ENCODE data around the gene TMEM217. TPM values are rescaled to one million over a fixed set of nuclear protein-coding genes. Genes with fewer than 3 reads are reported as not detected.

Gene TMEM217
- total RNA-seq, 5 donors from 2014 or later (not counting 1 experiment from before 2014, with no cell fraction given), result 0.22 to 1.3 (median 0.49) TPM

GRCh38 chr6:37175332-37176267, 82.3 kb downstream of the TMEM217 start:
- ATAC-seq (replicated peaks in 1 of 4), result no peak
- H3K27ac ChIP-seq (ENCODE audit: low read length), result peak overlapping the region; percentile 57
- peaks cover 66 to 70% (median 70%) of the 10 kb centered on the region in 3 donors for H3K4me1 Mint-ChIP-seq
- H3K4me1 ChIP-seq (ENCODE audit: control insufficient read depth in 1 of 2, extremely low read depth in 1 of 2, insufficient read depth in 2 of 2, low read length in 2 of 2), result peaks cover 32 to 59% of the 10 kb centered on the region in 2 experiments
- H3K27ac Mint-ChIP-seq, result peak overlapping the region; percentile 94 to 97
- peak overlapping the region; percentile 7 to 90 for H3K4me3 ChIP-seq (ENCODE audit: control insufficient read depth in 1 of 2, extremely low read depth in 1 of 2, low read length in 1 of 2)
- ChIA-PET POLR2A (interaction anchor here (0.7 kb wide), 2 partner anchors 32 to 193 kb away, joined by 4 to 5 read pairs; no protein-coding TSS in a partner anchor), CTCF (interaction anchor here (0.6 to 1.5 kb wide), 10 partner anchors 9 to 290 kb away, joined by 3 to 8 read pairs (median 3); no protein-coding TSS in a partner anchor)
- peak overlapping the region; percentile 90 to 92 (median 91) for H3K4me3 Mint-ChIP-seq
- no peaks in the 10 kb centered on the region for H3K9me3 Mint-ChIP-seq
- H3K36me3 Mint-ChIP-seq, result peaks cover 57% of the 10 kb centered on the region
- no peak for DNase-seq
- WGBS (ENCODE audit: insufficient coverage), result 85% methylated on average over 5 of the region's 18 CpGs
- H3K36me3 ChIP-seq (ENCODE audit: control insufficient read depth in 2 of 2, extremely low read depth in 1 of 2, insufficient read depth in 1 of 2, low read length in 1 of 2), result peaks cover 0 to 43% of the 10 kb centered on the region in 2 donors
- no peaks in the 10 kb centered on the region for H3K27me3 Mint-ChIP-seq
- no peaks in the 10 kb centered on the region for H3K27me3 ChIP-seq (replicated peaks in 1 of 2; ENCODE audit: control insufficient read depth in 2 of 2, extremely low read depth in 1 of 2, insufficient read depth in 2 of 2, low read length in 1 of 2)
- no peaks in the 10 kb centered on the region for H3K9me3 ChIP-seq

- Histone ChIP-seq H3K27ac (ENCODE audit: low read length) (peak overlapping the region; percentile 57), H3K4me1 (ENCODE audit: control insufficient read depth in 1 of 2, extremely low read depth in 1 of 2, insufficient read depth in 2 of 2, low read length in 2 of 2) (peaks cover 32 to 51% of the 10 kb centered on the region in 2 experiments), H3K9me3 (no peaks in the 10 kb centered on the region), H3K4me3 (ENCODE audit: control insufficient read depth in 1 of 2, extremely low read depth in 1 of 2, low read length in 1 of 2) (peak overlapping the region; percentile 56 to 90), H3K27me3 (replicated peaks in 1 of 2; ENCODE audit: control insufficient read depth in 2 of 2, extremely low read depth in 1 of 2, insufficient read depth in 2 of 2, low read length in 1 of 2) (no peaks in the 10 kb centered on the region), H3K36me3 (ENCODE audit: control insufficient read depth in 2 of 2, extremely low read depth in 1 of 2, insufficient read depth in 1 of 2, low read length in 1 of 2) (peaks cover 0 to 43% of the 10 kb centered on the region in 2 donors)
- peak overlapping the region; percentile 90 to 92 (median 91) for H3K4me3 Mint-ChIP-seq
- no peak for DNase-seq
- ChIA-PET CTCF (interaction anchor here in 1 of 2 donors (1.2 to 8.6 kb wide), 3 partner anchors 124 to 154 kb away, joined by 4 to 142 read pairs (median 8); no protein-coding TSS in a partner anchor), POLR2A (no interaction called here)
- peak overlapping the region; percentile 94 to 97 for H3K27ac Mint-ChIP-seq
- no peaks in the 10 kb centered on the region for H3K9me3 Mint-ChIP-seq
- H3K27me3 Mint-ChIP-seq, result no peaks in the 10 kb centered on the region
- no peak for ATAC-seq (replicated peaks in 1 of 4)
- peaks cover 61 to 65% (median 62%) of the 10 kb centered on the region in 3 donors for H3K4me1 Mint-ChIP-seq
- H3K36me3 Mint-ChIP-seq, result peaks cover 57% of the 10 kb centered on the region
- no CpG with 5 or more reads among the region's 10 CpGs for WGBS (ENCODE audit: insufficient coverage)
Measured at GRCh38 chr6:37174515-37175331, 83.2 kb downstream of the TMEM217 start.

GRCh38 chr6:37174196-37174514, 83.8 kb downstream of the TMEM217 start:
- ATAC-seq (replicated peaks in 1 of 4), result no peak
- Histone ChIP-seq H3K27ac (ENCODE audit: low read length) (peak overlapping the region; percentile 57), H3K4me1 (ENCODE audit: control insufficient read depth in 1 of 2, extremely low read depth in 1 of 2, insufficient read depth in 2 of 2, low read length in 2 of 2) (peaks cover 32 to 51% of the 10 kb centered on the region in 2 experiments), H3K27me3 (replicated peaks in 1 of 2; ENCODE audit: control insufficient read depth in 2 of 2, extremely low read depth in 1 of 2, insufficient read depth in 2 of 2, low read length in 1 of 2) (no peaks in the 10 kb centered on the region), H3K9me3 (no peaks in the 10 kb centered on the region), H3K4me3 (ENCODE audit: control insufficient read depth in 1 of 2, extremely low read depth in 1 of 2, low read length in 1 of 2) (peak overlapping the region; percentile 56 to 90), H3K36me3 (ENCODE audit: control insufficient read depth in 2 of 2, extremely low read depth in 1 of 2, insufficient read depth in 1 of 2, low read length in 1 of 2) (peaks cover 0 to 43% of the 10 kb centered on the region in 2 donors)
- Mint-ChIP-seq H3K9me3 (no peaks in the 10 kb centered on the region), H3K4me3 (peak overlapping the region; percentile 90 to 92 (median 91)), H3K4me1 (peaks cover 62 to 67% (median 64%) of the 10 kb centered on the region in 3 donors), H3K36me3 (peaks cover 57% of the 10 kb centered on the region), H3K27me3 (no peaks in the 10 kb centered on the region), H3K27ac (peak overlapping the region; percentile 94 to 97)
- ChIA-PET CTCF (interaction anchor here in 1 of 2 donors (0.6 to 8.6 kb wide), 4 partner anchors 49 to 154 kb away, joined by 3 to 142 read pairs (median 39); no protein-coding TSS in a partner anchor), POLR2A (no interaction called here)
- WGBS (ENCODE audit: insufficient coverage), result no CpG with 5 or more reads among the region's 3 CpGs
- DNase-seq, result no peak

- H3K36me3 ChIP-seq (ENCODE audit: control insufficient read depth in 2 of 2, extremely low read depth in 1 of 2, insufficient read depth in 1 of 2, low read length in 1 of 2), result peaks cover 0 to 43% of the 10 kb centered on the region in 2 donors
- H3K4me1 ChIP-seq (ENCODE audit: control insufficient read depth in 1 of 2, extremely low read depth in 1 of 2, insufficient read depth in 2 of 2, low read length in 2 of 2), result peaks cover 32 to 55% of the 10 kb centered on the region in 2 experiments
- H3K4me3 Mint-ChIP-seq, result peak overlapping the region; percentile 90 to 92 (median 91)
- WGBS (ENCODE audit: insufficient coverage), result 14% methylated on average over 5 of the region's 9 CpGs
- no peaks in the 10 kb centered on the region for H3K27me3 ChIP-seq (replicated peaks in 1 of 2; ENCODE audit: control insufficient read depth in 2 of 2, extremely low read depth in 1 of 2, insufficient read depth in 2 of 2, low read length in 1 of 2)
- peak overlapping the region; percentile 78 to 90 for H3K4me3 ChIP-seq (ENCODE audit: control insufficient read depth in 1 of 2, extremely low read depth in 1 of 2, low read length in 1 of 2)
- H3K9me3 ChIP-seq, result no peaks in the 10 kb centered on the region
- peak overlapping the region; percentile 94 to 97 for H3K27ac Mint-ChIP-seq
- DNase-seq, result peak in 7 of 35 experiments; percentile 12 to 49 (median 24)
- CTCF ChIA-PET, result interaction anchor here (0.6 to 8.6 kb wide), 17 partner anchors 9 to 371 kb away, joined by 3 to 142 read pairs (median 6); no protein-coding TSS in a partner anchor
- peak overlapping the region; percentile 57 for H3K27ac ChIP-seq (ENCODE audit: low read length)
- peaks cover 67 to 72% (median 69%) of the 10 kb centered on the region in 3 donors for H3K4me1 Mint-ChIP-seq
- ATAC-seq (replicated peaks in 1 of 4), result no peak
- H3K36me3 Mint-ChIP-seq, result peaks cover 57% of the 10 kb centered on the region
- POLR2A ChIA-PET, result interaction anchor here (1.6 to 2.0 kb wide), 2 partner anchors 123 kb away, joined by 5 to 7 read pairs; no protein-coding TSS in a partner anchor
- H3K9me3 Mint-ChIP-seq, result no peaks in the 10 kb centered on the region
- H3K27me3 Mint-ChIP-seq, result no peaks in the 10 kb centered on the region
Measured at GRCh38 chr6:37173493-37174195, 84.3 kb downstream of the TMEM217 start.

- H3K27me3 Mint-ChIP-seq, result no peaks in the 10 kb centered on the region
- ATAC-seq (replicated peaks in 1 of 4) (no peak), DNase-seq (peak in 1 of 35 experiments; percentile 17)
- H3K4me3 Mint-ChIP-seq, result peak overlapping the region; percentile 90 to 92 (median 91)
- POLR2A ChIA-PET, result interaction anchor here (0.5 to 2.0 kb wide), 5 partner anchors 18 to 324 kb away, joined by 3 to 7 read pairs (median 5); no protein-coding TSS in a partner anchor
- WGBS (ENCODE audit: insufficient coverage), result 42% methylated on average over 4 of the region's 7 CpGs
- H3K4me3 ChIP-seq (ENCODE audit: control insufficient read depth in 1 of 2, extremely low read depth in 1 of 2, low read length in 1 of 2), result peak overlapping the region; percentile 78 to 90
- H3K4me1 ChIP-seq (ENCODE audit: control insufficient read depth in 1 of 2, extremely low read depth in 1 of 2, insufficient read depth in 2 of 2, low read length in 2 of 2), result peaks cover 32 to 55% of the 10 kb centered on the region in 2 experiments
- H3K27ac Mint-ChIP-seq, result peak overlapping the region; percentile 94 to 97
- no peaks in the 10 kb centered on the region for H3K27me3 ChIP-seq (replicated peaks in 1 of 2; ENCODE audit: control insufficient read depth in 2 of 2, extremely low read depth in 1 of 2, insufficient read depth in 2 of 2, low read length in 1 of 2)
- CTCF ChIA-PET, result interaction anchor here (0.6 to 8.6 kb wide), 28 partner anchors 9 to 566 kb away, joined by 3 to 142 read pairs (median 4); partner anchors contain the start of gene C6orf89 (in 1 of the 2)
- peaks cover 70 to 72% (median 71%) of the 10 kb centered on the region in 3 donors for H3K4me1 Mint-ChIP-seq
- peak overlapping the region; percentile 57 for H3K27ac ChIP-seq (ENCODE audit: low read length)
- H3K9me3 Mint-ChIP-seq, result no peaks in the 10 kb centered on the region
- H3K36me3 ChIP-seq (ENCODE audit: control insufficient read depth in 2 of 2, extremely low read depth in 1 of 2, insufficient read depth in 1 of 2, low read length in 1 of 2), result peaks cover 0 to 43% of the 10 kb centered on the region in 2 donors
- peaks cover 57% of the 10 kb centered on the region for H3K36me3 Mint-ChIP-seq
- H3K9me3 ChIP-seq, result no peaks in the 10 kb centered on the region
Measured at GRCh38 chr6:37172912-37173492, 84.9 kb downstream of the TMEM217 start.

Data from T-cell (primary cell).